ENCODE data around the gene NKAPD1.

- TF ChIP-seq CTCF (conservative IDR thresholded peaks at IDR 0.05; ENCODE audit: low read depth, low read length) (no peak), POLR2A (IDR thresholded peaks at IDR 0.05; ENCODE audit: low read depth, low read length) (no peak), RAD21 (IDR thresholded peaks at IDR 0.05; ENCODE audit: low read length) (no peak), RFX5 (IDR thresholded peaks at IDR 0.05; ENCODE audit: low read depth, low read length) (no peak), CEBPB (IDR thresholded peaks at IDR 0.05; ENCODE audit: low read depth, low read length) (no peak), USF2 (IDR thresholded peaks at IDR 0.05; ENCODE audit: low read depth, low read length) (no peak), CHD1 (IDR thresholded peaks at IDR 0.05; ENCODE audit: low read depth, low read length) (no peak), NFE2L2 (IDR thresholded peaks at IDR 0.05; ENCODE audit: low read depth, low read length) (no peak), MAZ (IDR thresholded peaks at IDR 0.05; ENCODE audit: borderline replicate concordance, low read depth, low read length) (no peak)
Measured at GRCh38 chr11:112087212-112087611, 13.1 kb downstream of the NKAPD1 start.

All from IMR-90 (cell line).